Erythroblast (primary cell): ENCODE measurements around the gene SNAP47.

ENCODE experiments used
- GATA1 ChIP-seq: IDR thresholded peaks from 2 replicates; pipeline ENCODE4 v1.6.1; 2011; ENCODE audit warnings: low read depth, mild to moderate bottlenecking, control low read depth, low read length, moderate library complexity
- POLR2A ChIP-seq: IDR thresholded peaks from 2 replicates; pipeline ENCODE4 v1.6.1; 2011; ENCODE audit warnings: mild to moderate bottlenecking, low read length

DNA sequence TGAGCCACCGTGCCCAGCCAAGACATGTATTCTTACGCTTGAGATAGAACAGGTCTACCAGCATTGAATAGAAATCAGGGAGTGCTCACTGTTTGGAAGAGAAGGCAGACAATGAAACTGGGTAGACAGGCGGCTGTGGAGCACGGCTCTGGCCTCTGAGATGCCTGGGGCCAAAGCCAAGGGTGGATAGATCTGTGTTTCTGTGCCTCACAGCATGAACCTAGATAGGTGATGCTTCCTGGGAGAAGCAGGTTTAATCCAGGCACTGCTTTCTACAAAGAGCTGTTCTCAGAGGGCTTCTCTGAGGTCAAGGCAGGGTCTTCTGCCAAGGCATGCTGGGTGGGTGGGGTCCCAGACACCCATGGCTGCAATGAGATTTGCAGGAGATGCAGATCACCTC lies 55.6 kb downstream of the SNAP47 start:
- TF ChIP-seq POLR2A (no peak), GATA1 (no peak)
